AG09319 (cell line): Measurements from ENCODE around the gene CHN1.

Source experiments
- DNase-seq: peaks from one replicate; pipeline ENCODE4 v3.0.0-alpha.2; 2010; ENCODE audit warnings: low read depth; ENCODE audit errors: extremely low read depth
- CTCF ChIP-seq: IDR thresholded peaks from 2 replicates; pipeline ENCODE4 v1.5.1; 2011; ENCODE audit warnings: low read depth, mild to moderate bottlenecking, inconsistent platforms, low read length, moderate library complexity

CHN1 gene

GRCh38 chr2:174888146-174888545 is 117.0 kb downstream of the CHN1 start:
- TF ChIP-seq CTCF = no peak
- no peak for DNase-seq

GRCh38 chr2:174882416-174882815 is 122.8 kb downstream of the CHN1 start:
- no peak for DNase-seq
- TF ChIP-seq CTCF = no peak

GRCh38 chr2:174881678-174882077 is 123.5 kb downstream of the CHN1 start:
- DNase-seq = no peak
- TF ChIP-seq CTCF = no peak

GRCh38 chr2:174878537-174879147 is 126.5 kb downstream of the CHN1 start:
- no peak for TF ChIP-seq CTCF
- no peak for DNase-seq

GRCh38 chr2:174877751-174878150 is 127.4 kb downstream of the CHN1 start:
- no peak for DNase-seq
- no peak for TF ChIP-seq CTCF

GRCh38 chr2:174877301-174877700 is 127.9 kb downstream of the CHN1 start:
- DNase-seq = no peak
- no peak for TF ChIP-seq CTCF

GRCh38 chr2:174874085-174874484 is 131.1 kb downstream of the CHN1 start:
- no peak for DNase-seq
- no peak for TF ChIP-seq CTCF
